Stomach (tissue), 4 donors: ENCODE data around the gene GRIA3.

Experiments used
- CTCF ChIP-seq, 7 experiments: fragments of 450-650 bp in 4 of 7; fragments of 200-600 bp in 3 of 7; sonication (generic) in 3 of 7; IDR thresholded peaks; one replicate each; pipeline ENCODE4 v1.5.1; 2016 to 2019; ENCODE audit warnings: antibody characterized with exemption in 7 of 7, control low read depth in 2 of 7, mild to moderate bottlenecking in 1 of 7
- POLR2A ChIP-seq, 4 donors: fragments of 450-650 bp; IDR thresholded peaks; one replicate each; pipeline ENCODE4 v1.6.1; 2016; ENCODE audit warnings: antibody characterized with exemption in 4 of 4, control low read depth in 2 of 4, mild to moderate bottlenecking in 1 of 4, moderate library complexity in 1 of 4

- TF ChIP-seq CTCF (IDR thresholded peaks at IDR 0.05): no peak
- no peak for TF ChIP-seq POLR2A (IDR thresholded peaks at IDR 0.05)
Measured at GRCh38 chrX:123331349-123331748, 147.3 kb downstream of the GRIA3 start.
